Heart right ventricle (tissue), 16 donors: ENCODE data around the gene LIPA. TPM values are rescaled to one million over a fixed set of nuclear protein-coding genes. Genes with fewer than 3 reads are reported as not detected.

ENCODE experiments used
- ATAC-seq, 8 donors: fragments of 200-7000 bp; cut with Tn5 transposase; one replicate each; pipeline ENCODE4 v1.9.1; 2020; ENCODE audit warnings: mild to moderate bottlenecking in 8 of 8, moderate library complexity in 8 of 8, moderate number of reproducible peaks in 1 of 8
- DNase-seq, 2 donors: peaks; one replicate each; pipeline ENCODE4 v3.0.0-alpha.2; 2020
- H3K27ac ChIP-seq, 10 donors: fragments of 200-600 bp; sonication (generic) in 2 of 10; one replicate each; pipeline versions ENCODE4 v1.5.0 to v1.8.0; 2020 to 2022; ENCODE audit warnings: mild to moderate bottlenecking in 3 of 10
- H3K27me3 ChIP-seq, 7 donors: fragments of 200-600 bp; one replicate each; pipeline ENCODE4 v1.8.0; 2021 to 2022; ENCODE audit warnings: mild to moderate bottlenecking in 2 of 7
- H3K36me3 ChIP-seq, 9 donors: fragments of 200-600 bp; sonication (generic) in 1 of 9; one replicate each; pipeline versions ENCODE4 v1.5.0 to v1.8.0; 2020 to 2022; ENCODE audit warnings: mild to moderate bottlenecking in 2 of 9
- H3K4me1 ChIP-seq, 9 donors: fragments of 200-600 bp; sonication (generic) in 1 of 9; one replicate each; pipeline versions ENCODE4 v1.5.0 to v1.8.0; 2020 to 2022; ENCODE audit warnings: mild to moderate bottlenecking in 4 of 9
- H3K4me3 ChIP-seq, 10 donors: fragments of 200-600 bp; sonication (generic) in 2 of 10; one replicate each; pipeline versions ENCODE4 v1.5.0 to v1.8.0; 2020 to 2022; ENCODE audit warnings: mild to moderate bottlenecking in 7 of 10, moderate library complexity in 2 of 10
- H3K9me3 ChIP-seq, 11 donors: fragments of 200-600 bp in 10 of 11; sonication (generic) in 2 of 11; one replicate each; pipeline versions ENCODE4 v1.5.0 to v1.8.0; 2013 to 2022; ENCODE audit warnings: mild to moderate bottlenecking in 2 of 11, control low read depth in 1 of 11, moderate library complexity in 1 of 11
- CTCF ChIP-seq, 9 donors: fragments of 200-600 bp; sonication (generic) in 2 of 9; IDR thresholded peaks; one replicate each; pipeline versions ENCODE4 v1.5.0 to v1.8.0; 2021 to 2022; ENCODE audit warnings: antibody characterized with exemption in 9 of 9, mild to moderate bottlenecking in 5 of 9, moderate library complexity in 1 of 9
- WGBS, 2 donors: extraction: QIAGEN DNeasy Blood & Tissue Kit; methylation state at CpG; one replicate each; pipeline ENCODE4 v1.1.7; 2013; ENCODE audit warnings: inconsistent platforms in 1 of 2; 5-methylcytosine and 5-hydroxymethylcytosine counted together
- intact Hi-C, 10 donors: fragments of 100-400 bp; cut with DNase I; formaldehyde crosslinking; loops; one replicate each; pipeline versions ENCODE4 v1.11.1 to v1.14.2; 2022
- polyA plus RNA-seq, 2 donors: library from polyadenylated mRNA; stranded (reverse); fragments of 200-250 nt; gene quantifications; one replicate each; pipeline ENCODE4 v1.2.3, GENCODE V29; 2013
- total RNA-seq, 10 donors: library from RNA; stranded (reverse); fragmentation: NEBNext Ultra II Directional in 3 of 10; extraction: Animal tissue kit (Norgen Biotek cat#: 25700) in 3 of 10; gene quantifications; one replicate each; pipeline versions ENCODE4 v1.2.1 to v1.2.4, GENCODE V29; 2021 to 2023
- donor health status: Arrhythmogenic right ventricular cardiomyopathy.
- donor health status: ischemic (EF 13 %, LVEDD 7.1; RV severe dilation, severe dysfunction).
- donor health status: healthy with polysubstance abuse.
- donor health status: DM: no; HTN: yes; CAD: no.
- donor health status: DM: no; HTN: no; CAD: no.
- donor health status: ischemic (EF 25% LVEDD 6.9; RV normal size, moderate dysfunction).
- donor health status: ischemic (EF 25% LVEDD 5.7; RV mildly dilated, moderate dysfunction).
- donor health status: healthy.
- donor health status: DM: yes; HTN: yes; CAD: no.
- donor health status: Ischemic cardiomyopathy.
- donor health status: ischemic (EF 35%, LVEDD 5.7; RV mildly dilated, moderate dysfunction).
- donor health status: nonischemic (EF 11% LVEDD 7.7; RV severe dilation, severe dysfunction).
- donor health status: DM: yes; HTN: yes; CAD: no.
- donor health status: PGD.
- donor health status: ischemic (EF 29% LVEDD 5.4; RV normal size, mild dysfunction).
- donor health status: nonischemic (EF 23%, LVEDD 6.1; RV moderate dilation, normal function).

The LIPA gene
- total and polyA plus RNA-seq, 12 donors: 7.8 to 58.5 (median 15.3) TPM

- no peak overlapping the region for H3K4me3 ChIP-seq
- no peak for TF ChIP-seq CTCF (IDR thresholded peaks at IDR 0.05)
- H3K4me1 ChIP-seq: peaks cover 0 to 64% (median 23%) of the 10 kb centered on the region in 9 donors
- H3K27me3 ChIP-seq: no peaks in the 10 kb centered on the region
- ATAC-seq (no peak), DNase-seq (no peak)
- peaks cover 0 to 36% (median 0%) of the 10 kb centered on the region in 9 donors for H3K36me3 ChIP-seq
- H3K27ac ChIP-seq: peak overlapping the region in 1 of 10 donors; percentile 76
- WGBS, 2 donors: 86 to 88% methylated on average over 3 of the region's 3 CpGs
- no peaks in the 10 kb centered on the region for H3K9me3 ChIP-seq
- intact Hi-C loops: no loop called here
Observed at GRCh38 chr10:89240519-89240918, 11.1 kb downstream of the LIPA start.

- Histone ChIP-seq H3K4me3 (no peak overlapping the region), H3K27ac (no peak overlapping the region), H3K36me3 (peaks cover 0 to 31% (median 0%) of the 10 kb centered on the region in 9 donors), H3K9me3 (no peaks in the 10 kb centered on the region), H3K4me1 (peaks cover 0 to 71% (median 23%) of the 10 kb centered on the region in 9 donors), H3K27me3 (no peaks in the 10 kb centered on the region)
- DNase-seq: no peak
- intact Hi-C loops: no loop called here
- ATAC-seq: peak in 7 of 8 donors; percentile 16 to 88 (median 61)
- 54 to 68% methylated on average over 5 of the region's 5 CpGs for WGBS, 2 donors
- peak in 1 of 9 donors; percentile 13 for TF ChIP-seq CTCF (IDR thresholded peaks at IDR 0.05)
Observed at GRCh38 chr10:89238956-89239644, 12.5 kb downstream of the LIPA start.

GRCh38 chr10:89237849-89238248, 13.7 kb downstream of the LIPA start:
- intact Hi-C loops: no loop called here
- H3K4me1 ChIP-seq: peaks cover 0 to 60% (median 15%) of the 10 kb centered on the region in 9 donors
- ATAC-seq (no peak), DNase-seq (no peak)
- no peak overlapping the region for H3K4me3 ChIP-seq
- no peaks in the 10 kb centered on the region for H3K9me3 ChIP-seq
- no peak overlapping the region for H3K27ac ChIP-seq
- H3K27me3 ChIP-seq: no peaks in the 10 kb centered on the region
- TF ChIP-seq CTCF (IDR thresholded peaks at IDR 0.05): no peak
- H3K36me3 ChIP-seq: peaks cover 0 to 33% (median 0%) of the 10 kb centered on the region in 9 donors

- DNase-seq (no peak), ATAC-seq (no peak)
- peaks cover 0 to 43% (median 0%) of the 10 kb centered on the region in 9 donors for H3K36me3 ChIP-seq
- H3K4me1 ChIP-seq: peaks cover 0 to 45% (median 0%) of the 10 kb centered on the region in 9 donors
- H3K27me3 ChIP-seq: no peaks in the 10 kb centered on the region
- WGBS, 2 donors: 90 to 91% methylated on average over 4 of the region's 4 CpGs
- no peak overlapping the region for H3K4me3 ChIP-seq
- intact Hi-C loops: no loop called here
- H3K27ac ChIP-seq: peak overlapping the region in 1 of 10 donors; percentile 37
- no peak for TF ChIP-seq CTCF (IDR thresholded peaks at IDR 0.05)
- no peaks in the 10 kb centered on the region for H3K9me3 ChIP-seq
Observed at GRCh38 chr10:89236226-89236797, 15.3 kb downstream of the LIPA start.
